Activated CD8-positive, alpha-beta T cell treated with anti-CD3 and anti-CD28 coated beads for 36 hours (primary cell): Measurements from ENCODE around the gene NDST4. TPM values are rescaled to one million over a fixed set of nuclear protein-coding genes. Genes with fewer than 3 reads are reported as not detected.

ENCODE experiments used
- ATAC-seq: fragments of 200-7000 bp; cut with Tn5 transposase; one replicate; pipeline ENCODE4 v1.10.0; 2021; ENCODE audit warnings: mild to moderate bottlenecking, moderate library complexity
- CTCF ChIA-PET: fragments of 350-600 bp; sonication (Branson Sonifier 250); formaldehyde crosslinking; loops from one replicate; lab custom pipeline; 2021; ENCODE audit warnings: antibody characterized with exemption; lab: Charles Lee
- POLR2A ChIA-PET: fragments of 350-600 bp; sonication (Branson Sonifier 250); formaldehyde crosslinking; loops from one replicate; lab custom pipeline; 2021; ENCODE audit warnings: antibody characterized with exemption; lab: Charles Lee
- DNase-seq: peaks from one replicate; pipeline ENCODE4 v3.0.0-alpha.2; 2020
- H3K27ac Mint-ChIP-seq: one replicate; pipeline ENCODE4 v1.8.0; 2021; ENCODE audit warnings: mild to moderate bottlenecking, mixed read lengths
- H3K27me3 Mint-ChIP-seq: one replicate; pipeline ENCODE4 v1.8.0; 2021; ENCODE audit warnings: mixed read lengths
- H3K36me3 Mint-ChIP-seq: one replicate; pipeline ENCODE4 v1.8.0; 2021; ENCODE audit warnings: low read depth, mixed read lengths
- H3K4me1 Mint-ChIP-seq: one replicate; pipeline ENCODE4 v1.8.0; 2021; ENCODE audit warnings: low read depth, mixed read lengths
- H3K4me3 Mint-ChIP-seq: one replicate; pipeline ENCODE4 v1.8.0; 2021; ENCODE audit warnings: mild to moderate bottlenecking, moderate library complexity, mixed read lengths
- H3K9me3 Mint-ChIP-seq: one replicate; pipeline ENCODE4 v1.8.0; 2021; ENCODE audit warnings: mixed read lengths
- intact Hi-C: fragments of 100-400 bp; cut with micrococcal nuclease; formaldehyde crosslinking; loops from one replicate; pipeline ENCODE4 v1.10.0; 2022
- total RNA-seq, 2 experiments: library from RNA; stranded (reverse); gene quantifications; one replicate each; pipeline ENCODE4 v1.2.3, GENCODE V29; 2021
- TF ChIP-seq, protein P1 (sequence below): fragments of 200-600 bp; IDR thresholded peaks from one replicate; pipeline ENCODE4 v1.8.0; 2022; ENCODE audit warnings: antibody characterized with exemption, mild to moderate bottlenecking

Gene NDST4
- total RNA-seq, 2 experiments from 2014 or later, result not detected

DNA sequence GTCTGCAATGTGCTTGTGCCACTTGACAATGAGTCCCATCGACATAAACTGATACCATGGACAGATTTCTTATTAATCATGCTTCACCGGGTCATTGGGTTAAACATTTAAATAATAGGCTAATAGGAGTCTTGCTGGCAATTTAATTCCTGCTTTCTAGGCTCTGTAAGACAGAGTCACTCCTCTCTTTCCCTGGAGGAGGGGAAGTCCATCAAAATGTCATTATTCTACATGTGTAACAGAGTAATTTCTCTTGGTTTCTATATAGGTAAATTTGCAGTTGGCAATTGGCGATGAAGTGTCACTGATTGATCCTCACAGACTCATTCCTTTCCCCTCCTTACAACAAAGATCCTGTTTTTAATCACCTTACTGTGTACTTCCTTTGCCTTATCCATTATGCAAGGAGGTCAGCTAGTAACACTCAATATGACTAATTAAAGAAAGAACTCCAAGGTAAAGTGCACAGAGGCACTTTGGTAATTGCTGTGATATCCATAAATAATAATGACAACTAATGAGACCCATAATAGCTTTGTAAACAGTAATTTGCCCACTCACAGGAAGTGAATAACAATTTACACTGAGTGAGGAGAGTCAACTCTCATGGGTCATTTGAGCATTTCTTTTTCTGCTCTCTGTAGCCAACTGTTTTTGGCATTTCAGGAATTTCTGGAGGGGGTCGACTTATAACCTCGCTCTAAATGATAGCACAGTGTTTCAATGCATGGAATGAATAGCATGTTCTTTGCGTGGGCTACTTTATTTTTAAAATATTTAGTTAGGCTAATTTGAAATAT lies 330.8 kb downstream of the NDST4 start:
- POLR2A ChIA-PET, result no interaction called here
- H3K36me3 Mint-ChIP-seq, result no peaks in the 10 kb centered on the region
- H3K9me3 Mint-ChIP-seq, result no peaks in the 10 kb centered on the region
- DNase-seq (no peak), ATAC-seq (no peak)
- H3K4me1 Mint-ChIP-seq, result no peaks in the 10 kb centered on the region
- H3K4me3 Mint-ChIP-seq, result no peak overlapping the region
- TF ChIP-seq, protein P1, sequence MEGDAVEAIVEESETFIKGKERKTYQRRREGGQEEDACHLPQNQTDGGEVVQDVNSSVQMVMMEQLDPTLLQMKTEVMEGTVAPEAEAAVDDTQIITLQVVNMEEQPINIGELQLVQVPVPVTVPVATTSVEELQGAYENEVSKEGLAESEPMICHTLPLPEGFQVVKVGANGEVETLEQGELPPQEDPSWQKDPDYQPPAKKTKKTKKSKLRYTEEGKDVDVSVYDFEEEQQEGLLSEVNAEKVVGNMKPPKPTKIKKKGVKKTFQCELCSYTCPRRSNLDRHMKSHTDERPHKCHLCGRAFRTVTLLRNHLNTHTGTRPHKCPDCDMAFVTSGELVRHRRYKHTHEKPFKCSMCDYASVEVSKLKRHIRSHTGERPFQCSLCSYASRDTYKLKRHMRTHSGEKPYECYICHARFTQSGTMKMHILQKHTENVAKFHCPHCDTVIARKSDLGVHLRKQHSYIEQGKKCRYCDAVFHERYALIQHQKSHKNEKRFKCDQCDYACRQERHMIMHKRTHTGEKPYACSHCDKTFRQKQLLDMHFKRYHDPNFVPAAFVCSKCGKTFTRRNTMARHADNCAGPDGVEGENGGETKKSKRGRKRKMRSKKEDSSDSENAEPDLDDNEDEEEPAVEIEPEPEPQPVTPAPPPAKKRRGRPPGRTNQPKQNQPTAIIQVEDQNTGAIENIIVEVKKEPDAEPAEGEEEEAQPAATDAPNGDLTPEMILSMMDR, result no peak
- intact Hi-C loops, result no loop called here
- H3K27me3 Mint-ChIP-seq, result peaks cover 5% of the 10 kb centered on the region
- no peak overlapping the region for H3K27ac Mint-ChIP-seq
- CTCF ChIA-PET, result no interaction called here

DNA sequence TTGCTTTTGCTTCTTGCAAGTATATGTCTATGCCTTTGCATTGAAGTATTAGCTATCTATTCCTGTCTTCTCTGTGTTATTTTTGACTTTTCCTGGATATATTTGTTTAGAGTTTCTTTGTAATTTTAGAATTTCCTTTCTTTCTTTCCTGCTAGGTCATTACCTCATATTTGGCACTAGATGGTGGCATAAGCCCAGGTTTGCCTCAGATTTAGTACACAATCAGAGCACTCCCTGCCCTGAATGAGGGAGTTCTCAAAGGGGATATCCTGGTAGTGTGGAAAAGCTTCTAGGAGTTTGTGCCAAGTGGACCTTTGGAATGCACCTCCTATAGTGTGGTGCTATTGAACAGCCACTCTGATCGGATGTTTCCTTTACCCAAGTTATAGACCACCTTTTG lies 333.2 kb downstream of the NDST4 start:
- Mint-ChIP-seq H3K4me1 (no peaks in the 10 kb centered on the region), H3K27ac (no peak overlapping the region), H3K36me3 (no peaks in the 10 kb centered on the region), H3K9me3 (no peaks in the 10 kb centered on the region), H3K27me3 (peaks cover 5% of the 10 kb centered on the region), H3K4me3 (no peak overlapping the region)
- ATAC-seq (no peak), DNase-seq (no peak)
- CTCF ChIA-PET, result interaction anchor here (0.9 kb wide), 1 partner anchor 9 kb away, joined by 3 read pairs; no protein-coding TSS in a partner anchor
- TF ChIP-seq, protein P1, result no peak
- intact Hi-C loops, result no loop called here
- POLR2A ChIA-PET, result no interaction called here
